Neuronal stem cell (in vitro differentiated cells): Measurements from ENCODE around the gene HOXB7. TPM values are rescaled to one million over a fixed set of nuclear protein-coding genes. Genes with fewer than 3 reads are reported as not detected.

Source experiments
- DNase-seq: peaks from one replicate; pipeline ENCODE4 v3.0.0-alpha.2; 2013; ENCODE audit warnings: low spot score
- H2AFZ ChIP-seq: one replicate; pipeline ENCODE4 v1.6.1; 2013; ENCODE audit warnings: mild to moderate bottlenecking, low read length, inconsistent platforms
- H2AK5ac ChIP-seq: 2 replicates; pipeline ENCODE4 v1.6.1; 2013; ENCODE audit warnings: low read depth, mild to moderate bottlenecking, inconsistent platforms, low read length, moderate library complexity, mixed read lengths
- H2BK120ac ChIP-seq: 2 replicates; pipeline ENCODE4 v1.6.1; 2013; ENCODE audit warnings: low read depth, mild to moderate bottlenecking, inconsistent platforms, low read length, moderate library complexity, mixed read lengths
- H2BK12ac ChIP-seq: one replicate; pipeline ENCODE4 v1.6.1; 2013; ENCODE audit warnings: low read length, inconsistent platforms
- H2BK15ac ChIP-seq: 2 replicates; pipeline ENCODE4 v1.6.1; 2013; ENCODE audit warnings: mild to moderate bottlenecking, low read length, inconsistent platforms, mixed read lengths
- H2BK5ac ChIP-seq: one replicate; pipeline ENCODE4 v1.6.1; 2013; ENCODE audit warnings: inconsistent platforms, mild to moderate bottlenecking, low read length, moderate library complexity
- H3K14ac ChIP-seq: one replicate; pipeline ENCODE4 v1.6.1; 2013; ENCODE audit warnings: low read length, inconsistent platforms
- H3K18ac ChIP-seq: 2 replicates; pipeline ENCODE4 v1.6.1; 2013; ENCODE audit warnings: low read length, inconsistent platforms
- H3K23ac ChIP-seq: 2 replicates; pipeline ENCODE4 v1.6.1; 2013; ENCODE audit warnings: low read depth, mild to moderate bottlenecking, mixed read lengths, low read length, inconsistent platforms; ENCODE audit not compliant: poor library complexity
- H3K27ac ChIP-seq: replicated peaks from 3 replicates; pipeline ENCODE4 v1.5.1; 2013; ENCODE audit warnings: low read length, inconsistent platforms
- H3K27me3 ChIP-seq, 3 experiments: 2 replicates each; pipeline ENCODE4 v1.6.1; 2013; ENCODE audit warnings: low read length in 3 of 3, mild to moderate bottlenecking in 2 of 3, inconsistent platforms in 1 of 3, low read depth in 1 of 3, mixed read lengths in 1 of 3, moderate library complexity in 1 of 3; ENCODE audit not compliant: control insufficient read depth in 3 of 3, insufficient read depth in 3 of 3
- H3K36me3 ChIP-seq, 2 donors: replicated peaks in 1 of 2; 2 replicates each; pipeline ENCODE4 v1.6.1; 2013; ENCODE audit warnings: low read length in 2 of 2; ENCODE audit not compliant: control insufficient read depth in 2 of 2, insufficient read depth in 2 of 2
- H3K4ac ChIP-seq: 2 replicates; pipeline ENCODE4 v1.6.1; 2013; ENCODE audit warnings: inconsistent platforms, mild to moderate bottlenecking, low read length, moderate library complexity
- H3K4me1 ChIP-seq, 2 donors: 1 replicate in 1 of 2; 2 replicates in 1 of 2; pipeline ENCODE4 v1.6.1; 2013; ENCODE audit warnings: low read length in 2 of 2, low read depth in 1 of 2; ENCODE audit not compliant: control insufficient read depth in 2 of 2, insufficient read depth in 1 of 2
- H3K4me2 ChIP-seq: one replicate; pipeline ENCODE4 v1.6.1; 2013; ENCODE audit warnings: mild to moderate bottlenecking, low read length, inconsistent platforms; ENCODE audit not compliant: insufficient read depth, poor library complexity, severe bottlenecking
- H3K4me3 ChIP-seq, 2 donors: 2 replicates each; pipeline ENCODE4 v1.5.1; 2013; ENCODE audit warnings: low read length in 2 of 2, mild to moderate bottlenecking in 2 of 2, inconsistent platforms in 1 of 2, moderate library complexity in 1 of 2
- H3K79me1 ChIP-seq: one replicate; pipeline ENCODE4 v1.6.1; 2013; ENCODE audit warnings: low read depth, mild to moderate bottlenecking, inconsistent platforms, low read length, moderate library complexity
- H3K9ac ChIP-seq: one replicate; pipeline ENCODE4 v1.6.1; 2013; ENCODE audit warnings: mild to moderate bottlenecking, low read depth, low read length, inconsistent platforms; ENCODE audit not compliant: poor library complexity
- H3K9me3 ChIP-seq, 2 donors: replicated peaks in 1 of 2; 2 replicates each; pipeline versions ENCODE3 to v1.6.1; 2013; ENCODE audit warnings: low read length in 2 of 2, mild to moderate bottlenecking in 2 of 2, inconsistent platforms in 1 of 2, low read depth in 1 of 2, mixed read lengths in 1 of 2, moderate library complexity in 1 of 2; ENCODE audit not compliant: control insufficient read depth in 2 of 2, insufficient read depth in 1 of 2
- H4K8ac ChIP-seq: one replicate; pipeline ENCODE4 v1.6.1; 2013; ENCODE audit warnings: low read depth, mild to moderate bottlenecking, inconsistent platforms, low read length, moderate library complexity
- H4K91ac ChIP-seq: one replicate; pipeline ENCODE4 v1.6.1; 2013; ENCODE audit warnings: low read length, low read depth, mild to moderate bottlenecking, inconsistent platforms; ENCODE audit not compliant: poor library complexity
- WGBS, 2 donors: extraction: QIAGEN DNeasy Blood & Tissue Kit; methylation state at CpG; one replicate each; pipeline ENCODE4 v1.1.7; 2013; ENCODE audit warnings: missing lambda C conversion rate in 2 of 2, mixed read lengths in 1 of 2; ENCODE audit not compliant: insufficient read length in 2 of 2, insufficient replicate concordance in 1 of 2; ENCODE audit errors: extremely low coverage in 2 of 2; 5-methylcytosine and 5-hydroxymethylcytosine counted together
- small RNA-seq: library from polyadenylated mRNA; stranded (forward); fragments of <200 nt; extraction: miRNeasy Mini kit (QIAGEN cat#:217004); gene quantifications from one replicate; pipeline ENCODE3, GENCODE V24; 2013; ENCODE audit not compliant: insufficient read depth

HOXB7 gene

GRCh38 chr17:48558057-48558830 is 52.6 kb downstream of the HOXB7 start:
- Histone ChIP-seq H3K4me1 (no peaks in the 10 kb centered on the region), H3K9ac (no peak overlapping the region), H2BK12ac (no peak overlapping the region), H3K23ac (no peak overlapping the region), H2BK5ac (no peak overlapping the region), H3K79me1 (peaks cover 2% of the 10 kb centered on the region), H3K18ac (no peak overlapping the region), H4K91ac (no peak overlapping the region), H3K27me3 (peaks cover 65 to 98% (median 97%) of the 10 kb centered on the region in 3 experiments), H3K36me3 (no peaks in the 10 kb centered on the region), H3K4ac (no peak overlapping the region), H2AK5ac (no peak overlapping the region), H4K8ac (no peak overlapping the region), H2AFZ (no peak overlapping the region), H3K4me2 (no peak overlapping the region), H2BK120ac (no peak overlapping the region), H3K14ac (no peak overlapping the region), H3K27ac (no peak overlapping the region), H2BK15ac (no peak overlapping the region), H3K4me3 (no peak overlapping the region), H3K9me3 (no peaks in the 10 kb centered on the region)
- no CpG with 5 or more reads among the region's 13 CpGs for WGBS, 2 donors
- DNase-seq = no peak

Small RNA genes lying within 50 kb of the gene (small RNA-seq; reads per million reads assigned to genes)
- not detected for gene MIR196A1
